ENCODE measurements around the gene ZDHHC9.
"Not testable (repeated sequence)": the region's sequence is repeated elsewhere in the genome, so short reads cannot be mapped to it uniquely, and the experiment has no call there.

ZDHHC9 gene

DNA sequence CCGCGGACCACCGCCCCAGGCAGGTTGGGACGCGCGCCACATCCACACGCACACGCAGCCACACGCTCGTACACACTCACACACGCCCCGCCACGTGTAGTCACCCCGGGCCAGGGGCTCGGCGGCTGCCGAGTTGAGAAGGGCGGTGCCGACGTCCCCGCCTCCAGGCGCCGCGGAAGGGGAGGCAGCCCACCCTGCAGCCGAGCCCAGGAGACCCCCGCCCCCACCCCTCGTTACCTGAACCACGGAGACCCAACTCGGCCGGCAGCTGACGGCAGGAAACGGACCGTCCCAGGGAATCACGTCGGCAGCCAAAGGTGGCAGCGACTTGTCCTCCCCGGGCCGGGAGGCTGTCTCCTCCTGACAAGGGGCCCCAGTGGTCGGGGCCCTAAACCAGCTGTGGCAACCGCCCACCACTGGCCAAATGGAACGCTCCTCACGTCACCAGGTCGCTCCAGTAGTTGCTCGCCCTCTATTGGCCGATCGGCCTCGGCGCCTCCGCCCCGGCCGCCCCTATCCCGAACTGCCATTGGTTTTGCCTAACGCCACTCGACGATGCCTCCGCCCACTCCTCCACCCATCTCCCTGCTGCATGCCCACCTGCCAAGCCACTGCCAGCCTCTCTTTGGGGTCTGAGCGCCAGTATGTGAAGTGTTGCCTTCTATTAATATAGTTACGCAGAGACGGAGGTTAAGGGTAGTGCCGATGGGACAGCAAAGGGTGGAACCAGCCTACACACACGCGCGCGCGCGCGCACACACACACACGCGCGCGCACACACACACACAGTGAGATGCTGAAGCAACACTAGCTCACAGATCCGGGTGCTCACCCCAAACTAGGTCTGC is at the start of gene ZDHHC9:
Gene ZDHHC9, minus strand, starts transcription at position 428 of the 848 bp plus-strand sequence. CDS start 1,941 bp downstream, outside the sequence.
- peak; percentile 65 for DNase-seq

GRCh38 chrX:129877401-129877800 is 33.7 kb upstream of the ZDHHC9 start:
- no peak for DNase-seq

DNA sequence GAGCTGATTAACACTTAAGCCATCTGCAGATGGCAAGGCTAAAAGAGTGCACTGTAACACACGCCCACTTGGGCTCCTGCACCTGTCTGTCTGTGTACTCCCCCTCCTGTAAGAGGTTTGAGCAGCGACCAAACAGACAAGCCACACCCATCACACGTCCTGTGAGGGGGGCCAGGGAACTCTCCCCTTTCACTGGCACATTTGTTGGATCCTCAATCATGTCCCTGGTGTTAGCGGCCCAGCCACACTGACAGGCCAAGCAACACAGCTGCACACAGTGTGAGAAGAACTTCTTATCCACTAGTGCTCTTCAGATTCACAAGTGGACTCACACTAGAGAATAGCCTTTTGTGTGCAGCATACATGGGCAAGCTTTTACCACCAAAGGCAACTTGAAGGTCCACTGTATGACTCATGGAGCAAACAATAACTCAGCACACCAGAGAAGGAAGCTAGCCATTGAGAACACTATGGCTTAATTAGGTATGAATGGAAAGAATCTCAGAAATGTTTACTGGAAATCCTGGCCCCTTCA is 33.2 kb upstream of the ZDHHC9 start:
- DNase-seq = no peak

- no peak for DNase-seq
Observed at GRCh38 chrX:129875669-129876068, 32.0 kb upstream of the ZDHHC9 start.

- DNase-seq = no peak
Observed at GRCh38 chrX:129872524-129872923, 28.8 kb upstream of the ZDHHC9 start.

DNA sequence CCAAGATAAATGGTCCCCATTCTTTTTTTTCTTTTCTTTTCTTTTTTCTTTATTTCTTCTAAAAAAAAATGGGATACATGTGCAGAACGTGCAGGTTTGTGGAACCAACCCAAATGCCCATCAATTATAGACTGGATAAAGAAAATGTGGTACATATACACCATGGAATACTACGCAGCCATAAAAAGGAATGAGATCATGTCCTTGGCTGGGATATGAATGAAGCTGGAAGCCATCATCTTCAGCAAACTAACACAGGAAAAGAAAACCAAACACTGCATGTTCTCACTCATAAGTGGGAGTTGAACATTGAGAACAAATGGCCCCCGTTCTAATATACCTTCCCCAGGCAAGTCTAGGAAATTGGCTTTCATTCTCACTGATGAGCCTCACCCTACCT is 22.6 kb upstream of the ZDHHC9 start:
- not testable (repeated sequence) for DNase-seq

DNA sequence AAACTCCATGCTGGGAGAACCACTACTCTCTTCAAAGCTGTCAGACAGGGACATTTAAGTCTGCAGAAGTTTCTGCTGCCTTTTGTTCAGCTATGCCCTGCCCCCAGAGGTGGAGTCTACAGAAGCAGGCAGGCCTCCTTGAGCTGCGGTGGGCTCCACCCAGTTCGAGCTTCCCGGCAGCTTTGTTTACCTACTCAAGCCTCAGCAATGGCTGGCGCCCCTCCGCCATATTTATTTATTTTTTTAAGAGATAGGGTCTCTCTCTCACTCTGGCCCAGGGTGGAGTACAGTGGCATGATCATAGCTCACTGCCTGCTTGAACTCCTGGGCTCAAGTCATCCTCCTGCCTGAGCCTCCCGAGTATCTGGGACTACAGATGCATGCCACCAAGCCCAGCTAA is 15.4 kb upstream of the ZDHHC9 start:
- DNase-seq = not testable (repeated sequence)

DNA sequence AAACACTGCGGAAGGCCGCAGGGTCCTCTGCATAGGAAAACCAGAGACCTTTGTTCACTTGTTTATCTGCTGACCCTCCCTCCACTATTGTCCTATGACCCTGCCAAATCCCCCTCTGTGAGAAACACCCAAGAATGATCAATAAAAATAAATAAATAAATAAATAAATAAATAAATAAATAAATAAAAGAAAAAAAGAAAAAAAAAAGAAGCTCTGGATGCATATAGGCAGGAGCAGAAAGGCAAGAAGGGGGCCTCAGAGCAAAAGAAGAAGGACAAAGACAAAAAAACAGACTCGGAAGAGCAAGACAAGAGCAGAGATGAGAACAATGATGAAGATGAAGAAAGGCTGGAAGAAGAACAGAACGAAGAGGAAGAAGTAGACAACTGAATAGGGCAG is 8.1 kb upstream of the ZDHHC9 start:
- not testable (repeated sequence) for DNase-seq

- DNase-seq = no peak
Observed at GRCh38 chrX:129846716-129847115, 3.0 kb upstream of the ZDHHC9 start.

DNA sequence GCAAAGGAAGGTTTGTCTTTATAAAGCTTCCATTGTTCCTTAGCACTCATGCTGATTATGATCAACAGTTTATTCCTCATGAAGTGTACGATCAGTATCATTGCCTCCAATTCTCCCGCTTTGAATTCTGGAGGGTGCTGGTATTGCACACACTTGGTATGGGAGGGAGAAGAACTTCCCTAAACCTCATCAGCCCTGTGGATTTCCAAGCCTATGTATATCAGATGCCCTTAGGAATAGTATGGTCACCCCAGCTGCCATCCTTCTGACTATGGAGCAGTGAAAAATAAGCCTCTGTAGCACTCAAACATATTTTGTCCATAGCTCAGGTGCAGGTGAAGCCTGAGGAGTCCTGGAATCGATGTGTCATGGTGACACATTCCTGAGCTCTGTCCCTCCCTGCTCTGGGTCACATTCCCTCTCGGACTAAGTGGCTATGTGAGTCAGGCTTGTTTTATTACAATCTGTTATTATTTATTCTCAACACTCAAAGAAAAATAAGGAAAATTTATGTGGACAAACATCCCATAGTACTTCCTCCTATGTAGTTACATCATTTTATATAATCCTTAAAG is 2.0 kb upstream of the ZDHHC9 start:
- no peak for DNase-seq

DNA sequence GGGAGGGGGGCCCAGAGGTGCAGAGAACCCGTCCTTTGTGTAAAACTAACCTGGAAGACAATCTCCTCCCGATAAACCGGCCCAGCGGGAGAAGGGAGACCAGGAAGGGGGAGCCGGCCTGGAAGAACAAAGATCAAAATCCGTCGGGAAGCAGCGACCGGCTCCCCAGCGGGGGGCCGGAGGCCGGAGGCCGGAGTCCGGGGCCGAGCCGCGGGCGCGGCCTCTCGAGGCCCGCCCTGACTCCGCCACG is 552 bp downstream of the ZDHHC9 start:
- no peak for DNase-seq

DNA sequence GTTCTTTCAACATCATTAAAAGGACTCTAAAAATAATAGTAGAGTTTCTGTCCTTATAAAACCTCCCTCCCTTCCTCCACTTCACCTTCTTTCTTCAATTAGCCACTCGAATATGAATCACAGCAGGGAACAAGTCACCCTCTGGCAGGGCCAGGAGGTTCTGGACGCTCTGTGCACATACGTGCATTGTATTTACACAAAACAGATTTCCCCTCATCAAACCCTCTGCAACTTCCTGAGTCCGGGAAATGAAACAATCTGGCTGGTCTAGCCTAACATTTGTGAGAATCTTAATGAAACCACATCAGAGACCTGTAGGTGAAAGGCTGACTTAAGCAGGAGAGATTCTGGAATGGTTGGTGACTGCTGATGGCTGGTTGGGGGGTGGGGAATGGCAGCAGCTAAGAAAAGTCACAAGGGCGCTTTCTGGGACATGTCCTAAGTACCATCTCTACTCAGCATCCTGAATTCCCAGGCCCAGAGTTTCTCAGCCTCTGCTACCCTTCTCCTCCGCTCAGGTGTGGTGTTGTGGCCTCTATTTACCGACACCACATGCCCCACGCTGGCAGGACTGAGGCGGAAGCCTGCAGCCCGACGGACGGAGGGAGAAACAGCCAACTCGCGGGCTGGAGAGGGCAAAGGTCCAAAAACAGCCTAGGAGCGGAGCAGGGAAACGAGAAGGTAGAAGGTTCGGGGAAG is 1.0 kb downstream of the ZDHHC9 start:
- no peak for DNase-seq

DNA sequence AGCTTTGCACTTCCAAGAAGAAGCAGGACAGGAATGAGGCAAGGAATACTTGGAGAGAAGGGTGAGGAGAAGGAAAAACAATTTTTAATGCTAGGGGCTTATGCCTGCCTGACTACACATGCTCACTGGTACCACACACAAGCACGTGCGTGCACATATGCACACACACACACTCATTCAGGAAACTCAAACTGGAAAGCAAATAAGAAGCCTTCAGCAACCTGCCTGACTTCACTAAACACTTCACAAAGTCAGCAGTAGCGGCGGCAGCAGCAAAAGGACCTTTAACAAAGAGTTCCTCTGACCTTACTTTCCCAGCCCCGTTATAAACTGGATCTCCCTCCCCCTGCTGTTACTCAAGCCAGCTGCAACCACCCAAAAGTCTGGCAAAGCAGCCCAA is 3.3 kb downstream of the ZDHHC9 start:
- DNase-seq = no peak

GRCh38 chrX:129836827-129837226 is 6.9 kb downstream of the ZDHHC9 start:
- DNase-seq = no peak

- no peak for DNase-seq
Observed at GRCh38 chrX:129833153-129833990, 10.3 kb downstream of the ZDHHC9 start.

DNA sequence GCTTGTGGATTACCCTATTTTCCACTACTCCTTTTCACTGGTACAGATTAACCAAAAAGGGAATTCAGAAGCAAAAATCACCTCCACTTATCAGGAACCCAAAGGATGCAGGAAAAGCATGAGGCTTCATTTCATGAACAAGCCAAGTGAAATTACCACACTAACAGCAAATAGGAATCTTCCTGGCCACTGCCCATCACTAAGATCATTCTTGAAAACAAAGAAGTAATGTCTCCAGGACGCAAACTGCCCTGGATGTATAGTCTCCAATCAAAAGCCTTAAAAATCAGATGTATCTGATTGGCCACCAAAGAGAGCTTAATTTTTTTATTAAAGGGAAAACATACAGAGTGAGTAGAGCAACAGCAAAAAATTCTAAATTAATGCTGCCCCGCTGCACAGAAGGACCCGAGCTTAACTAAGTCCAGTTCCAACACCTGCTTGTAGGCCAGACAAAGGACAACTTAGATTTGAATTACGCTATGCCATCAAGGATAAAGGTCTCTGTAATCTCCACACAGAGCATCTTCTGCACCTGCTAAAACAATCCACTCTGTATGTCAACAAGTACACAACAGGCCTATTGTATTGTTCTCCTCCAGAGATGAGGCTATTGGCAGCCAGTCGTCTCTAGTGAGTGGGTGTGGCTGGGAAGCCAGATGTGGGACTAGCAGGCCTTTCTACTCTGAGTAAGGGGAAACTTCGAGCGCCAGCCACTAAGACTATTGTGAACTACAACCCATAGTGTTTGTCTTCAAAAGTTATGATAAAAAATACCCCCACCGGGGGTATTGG is 12.4 kb downstream of the ZDHHC9 start:
- DNase-seq = no peak

DNA sequence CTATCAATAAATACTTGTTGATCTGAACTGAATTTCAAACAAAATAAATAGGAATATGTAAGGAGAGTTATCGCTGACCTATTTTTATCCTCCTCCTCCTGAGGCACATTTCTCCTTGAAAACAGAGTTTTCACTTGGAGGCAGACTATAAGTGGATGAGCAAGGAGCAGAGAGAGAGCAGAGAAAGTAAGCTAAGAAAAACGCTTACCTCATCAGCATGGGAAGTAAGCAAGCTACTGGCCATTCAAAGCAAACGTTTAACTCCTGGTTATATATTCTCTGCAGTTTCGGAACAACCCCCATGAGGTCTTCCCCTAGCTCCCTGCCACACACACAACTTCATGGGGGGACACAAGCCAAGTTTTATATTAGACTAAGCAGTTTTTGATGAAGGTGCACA is 13.2 kb downstream of the ZDHHC9 start:
- DNase-seq = no peak

GRCh38 chrX:129825746-129826505 is 17.8 kb downstream of the ZDHHC9 start:
- DNase-seq = no peak

GRCh38 chrX:129824620-129825019 is 19.1 kb downstream of the ZDHHC9 start:
- DNase-seq = no peak

DNA sequence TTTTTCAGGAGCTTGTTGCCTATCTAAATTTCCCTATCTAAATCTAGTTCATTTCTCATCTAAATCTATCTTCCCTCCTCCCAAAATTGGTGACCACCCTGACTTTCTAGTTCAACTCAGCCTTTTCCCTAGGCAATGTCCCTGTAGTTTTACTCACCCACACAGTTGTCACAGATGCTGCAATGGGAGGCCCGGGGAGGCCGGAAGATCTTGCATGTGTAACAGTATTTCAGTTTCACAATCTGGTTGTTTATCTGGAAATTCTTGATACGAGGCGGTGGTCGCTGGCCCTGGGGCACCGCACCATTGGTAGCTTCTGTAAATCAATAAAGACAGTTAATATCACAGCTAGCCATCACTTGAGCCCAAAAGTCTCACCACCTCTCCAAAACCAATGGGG is 20.2 kb downstream of the ZDHHC9 start:
- no peak for DNase-seq

GRCh38 chrX:129823115-129823514 is 20.6 kb downstream of the ZDHHC9 start:
- DNase-seq = no peak

Data from NCI-H2171 (cell line).